ENCODE measurements around the gene TPRX2. TPM values are rescaled to one million over a fixed set of nuclear protein-coding genes. Genes with fewer than 3 reads are reported as not detected.

TPRX2 gene
- total RNA-seq, 1 experiment from 2014 or later, result not detected

DNA sequence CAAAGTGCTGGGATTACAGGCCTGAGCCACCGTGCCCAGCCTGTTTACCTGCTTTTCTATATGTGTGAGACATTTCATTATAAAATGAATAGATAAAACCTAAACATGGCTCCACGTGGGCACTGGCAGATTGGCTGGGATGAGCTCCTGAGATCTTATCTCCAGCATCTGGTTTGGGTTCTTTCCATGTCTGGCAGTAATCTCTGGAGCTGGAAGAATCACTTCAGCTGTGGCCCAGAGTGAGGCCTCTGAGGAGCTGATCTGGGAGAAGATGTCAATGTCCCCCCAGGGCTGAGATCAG lies 32.5 kb downstream of the TPRX2 start:
- ATAC-seq, result no peak
- ChIA-PET CTCF (no interaction called here), RAD21 (ENCODE audit: low non-redundant PET in 1 of 2, low total read pairs in 2 of 2, uncharacterized antibody in 2 of 2, unreplicated experiment in 2 of 2) (no interaction called here), POLR2A (no interaction called here)
- H3K4me3 ChIP-seq (replicated peaks in 1 of 2; ENCODE audit: low read depth in 1 of 2, low read length in 2 of 2), result no peak overlapping the region
- no peak for TF ChIP-seq YY1 (IDR thresholded peaks at IDR 0.05; ENCODE audit: extremely low read depth, insufficient replicate concordance, low read depth, low read length)
- no peaks in the 10 kb centered on the region for H4K20me1 ChIP-seq (ENCODE audit: insufficient read depth)
- H3K27me3 ChIP-seq (ENCODE audit: insufficient read depth, low read length), result no peaks in the 10 kb centered on the region
- H3K27ac ChIP-seq (ENCODE audit: low read depth, low read length), result no peak overlapping the region
- no peak overlapping the region for H3K9ac ChIP-seq (ENCODE audit: low read length)
- no peak for DNase-seq (ENCODE audit: low read depth, low spot score)
- H3K4me1 ChIP-seq (ENCODE audit: control insufficient read depth in 1 of 2, insufficient read depth in 2 of 2, low read length in 2 of 2), result no peaks in the 10 kb centered on the region
- H3K4me2 ChIP-seq (ENCODE audit: low read length), result no peak overlapping the region
- no peaks in the 10 kb centered on the region for H3K36me3 ChIP-seq (ENCODE audit: control insufficient read depth in 1 of 2, insufficient read depth in 2 of 2, low read length in 2 of 2)
- H3K9me3 ChIP-seq (ENCODE audit: control insufficient read depth in 1 of 2, insufficient read depth in 1 of 2, low read depth in 1 of 2, low read length in 2 of 2), result peaks cover 4 to 8% of the 10 kb centered on the region in 2 experiments; a peak in 1 of 4 replicates
- no TSS peak for BruUV-seq (replicated peaks)
- no peak overlapping the region for H2AFZ ChIP-seq (ENCODE audit: low read depth, low read length, poor library complexity, severe bottlenecking)
- no peaks in the 10 kb centered on the region for H3K79me2 ChIP-seq (ENCODE audit: insufficient read depth, low read length)
- intact Hi-C loops (cut with micrococcal nuclease), result no loop called here
- H3K9me2 ChIP-seq (ENCODE audit: insufficient read depth), result no peaks in the 10 kb centered on the region

- ChIA-PET CTCF (interaction anchor here (0.7 kb wide), 1 partner anchor 29 kb away, joined by 3 read pairs; no protein-coding TSS in a partner anchor), POLR2A (no interaction called here), RAD21 (ENCODE audit: low non-redundant PET in 1 of 2, low total read pairs in 2 of 2, uncharacterized antibody in 2 of 2, unreplicated experiment in 2 of 2) (no interaction called here)
- no peak overlapping the region for H2AFZ ChIP-seq (ENCODE audit: low read depth, low read length, poor library complexity, severe bottlenecking)
- H3K36me3 ChIP-seq (ENCODE audit: control insufficient read depth in 1 of 2, insufficient read depth in 2 of 2, low read length in 2 of 2), result no peaks in the 10 kb centered on the region
- H3K9ac ChIP-seq (ENCODE audit: low read length), result no peak overlapping the region
- no peak overlapping the region for H3K4me2 ChIP-seq (ENCODE audit: low read length)
- H3K4me1 ChIP-seq (ENCODE audit: control insufficient read depth in 1 of 2, insufficient read depth in 2 of 2, low read length in 2 of 2), result no peaks in the 10 kb centered on the region
- H3K9me3 ChIP-seq (ENCODE audit: control insufficient read depth in 1 of 2, insufficient read depth in 1 of 2, low read depth in 1 of 2, low read length in 2 of 2), result peaks cover 4 to 8% of the 10 kb centered on the region in 2 experiments; a peak in 1 of 4 replicates
- H4K20me1 ChIP-seq (ENCODE audit: insufficient read depth), result no peaks in the 10 kb centered on the region
- no peak overlapping the region for H3K4me3 ChIP-seq (replicated peaks in 1 of 2; ENCODE audit: low read depth in 1 of 2, low read length in 2 of 2)
- H3K27ac ChIP-seq (ENCODE audit: low read depth, low read length), result no peak overlapping the region
- no peaks in the 10 kb centered on the region for H3K79me2 ChIP-seq (ENCODE audit: insufficient read depth, low read length)
- no peak for DNase-seq (ENCODE audit: low read depth, low spot score)
- no TSS peak for BruUV-seq (replicated peaks)
- ATAC-seq, result no peak
- no peaks in the 10 kb centered on the region for H3K27me3 ChIP-seq (ENCODE audit: insufficient read depth, low read length)
- no peaks in the 10 kb centered on the region for H3K9me2 ChIP-seq (ENCODE audit: insufficient read depth)
- intact Hi-C loops (cut with micrococcal nuclease), result no loop called here
- no peak for TF ChIP-seq CTCF (IDR thresholded peaks at IDR 0.05 in 2 of 3, conservative IDR thresholded peaks at IDR 0.05 in 1 of 3; ENCODE audit: borderline replicate concordance in 1 of 3, insufficient read depth in 1 of 3, low read depth in 2 of 3, low read length in 2 of 3)
- TF ChIP-seq TCF7L2 (IDR thresholded peaks at IDR 0.05; ENCODE audit: borderline replicate concordance, extremely low read depth, insufficient read depth, insufficient read length), result no peak
- no peak for TF ChIP-seq ZNF274 (IDR thresholded peaks at IDR 0.05; ENCODE audit: low read depth, low read length)
- TF ChIP-seq JUND (IDR thresholded peaks at IDR 0.05), result no peak
- no peak for TF ChIP-seq YY1 (IDR thresholded peaks at IDR 0.05; ENCODE audit: extremely low read depth, insufficient replicate concordance, low read depth, low read length)
- no peak for TF ChIP-seq EZH2 (IDR thresholded peaks at IDR 0.05)
- TF ChIP-seq SIN3A (IDR thresholded peaks at IDR 0.05; ENCODE audit: low read depth), result no peak
- no peak for TF ChIP-seq SP1 (IDR thresholded peaks at IDR 0.05; ENCODE audit: low read depth)
- TF ChIP-seq RAD21 (IDR thresholded peaks at IDR 0.05; ENCODE audit: low read depth), result no peak
- TF ChIP-seq, protein P1, sequence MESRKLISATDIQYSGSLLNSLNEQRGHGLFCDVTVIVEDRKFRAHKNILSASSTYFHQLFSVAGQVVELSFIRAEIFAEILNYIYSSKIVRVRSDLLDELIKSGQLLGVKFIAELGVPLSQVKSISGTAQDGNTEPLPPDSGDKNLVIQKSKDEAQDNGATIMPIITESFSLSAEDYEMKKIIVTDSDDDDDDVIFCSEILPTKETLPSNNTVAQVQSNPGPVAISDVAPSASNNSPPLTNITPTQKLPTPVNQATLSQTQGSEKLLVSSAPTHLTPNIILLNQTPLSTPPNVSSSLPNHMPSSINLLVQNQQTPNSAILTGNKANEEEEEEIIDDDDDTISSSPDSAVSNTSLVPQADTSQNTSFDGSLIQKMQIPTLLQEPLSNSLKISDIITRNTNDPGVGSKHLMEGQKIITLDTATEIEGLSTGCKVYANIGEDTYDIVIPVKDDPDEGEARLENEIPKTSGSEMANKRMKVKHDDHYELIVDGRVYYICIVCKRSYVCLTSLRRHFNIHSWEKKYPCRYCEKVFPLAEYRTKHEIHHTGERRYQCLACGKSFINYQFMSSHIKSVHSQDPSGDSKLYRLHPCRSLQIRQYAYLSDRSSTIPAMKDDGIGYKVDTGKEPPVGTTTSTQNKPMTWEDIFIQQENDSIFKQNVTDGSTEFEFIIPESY (IDR thresholded peaks at IDR 0.05; ENCODE audit: extremely low read depth, insufficient replicate concordance, low read length), result no peak
- TF ChIP-seq ELF1 (IDR thresholded peaks at IDR 0.05; ENCODE audit: borderline replicate concordance, low read depth), result no peak
- no peak for TF ChIP-seq ZFX (IDR thresholded peaks at IDR 0.05)
- TF ChIP-seq EGR1 (IDR thresholded peaks at IDR 0.05; ENCODE audit: low read depth), result no peak
- no peak for TF ChIP-seq POLR2AphosphoS5 (IDR thresholded peaks at IDR 0.05; ENCODE audit: low read depth, low read length)
- no peak for TF ChIP-seq CEBPB (IDR thresholded peaks at IDR 0.05; ENCODE audit: low read depth)
- TF ChIP-seq SRF (IDR thresholded peaks at IDR 0.05; ENCODE audit: low read depth), result no peak
- TF ChIP-seq POLR2A (IDR thresholded peaks at IDR 0.05; ENCODE audit: borderline replicate concordance, extremely low read depth, insufficient read depth, insufficient read length), result no peak
- TF ChIP-seq FOSL1 (IDR thresholded peaks at IDR 0.05; ENCODE audit: low read depth), result no peak
Measured at GRCh38 chr19:47891923-47892666, 33.1 kb downstream of the TPRX2 start.
